RPMI7951 (cell line): ENCODE measurements around the gene ADI1. TPM values are rescaled to one million over a fixed set of nuclear protein-coding genes. Genes with fewer than 3 reads are reported as not detected.
"Not testable (repeated sequence)": the region's sequence is repeated elsewhere in the genome, so short reads cannot be mapped to it uniquely, and the experiment has no call there.

ENCODE experiments used
- DNase-seq: peaks from one replicate; pipeline ENCODE4 v3.0.0-alpha.2; 2012; ENCODE audit warnings: low read depth
- total RNA-seq: library from RNA; depleted of rRNA; stranded (reverse); fragments of >200 nt; shearing (Covaris generic); gene quantifications from 2 replicates; pipeline ENCODE4 v1.2.3, GENCODE V29; 2014

The ADI1 gene
- total RNA-seq, 1 experiment from 2014 or later: 102 TPM

GRCh38 chr2:3463186-3463835, 56.0 kb downstream of the ADI1 start:
- no peak for DNase-seq

GRCh38 chr2:3462493-3463104, 56.7 kb downstream of the ADI1 start:
- DNase-seq: no peak

DNA sequence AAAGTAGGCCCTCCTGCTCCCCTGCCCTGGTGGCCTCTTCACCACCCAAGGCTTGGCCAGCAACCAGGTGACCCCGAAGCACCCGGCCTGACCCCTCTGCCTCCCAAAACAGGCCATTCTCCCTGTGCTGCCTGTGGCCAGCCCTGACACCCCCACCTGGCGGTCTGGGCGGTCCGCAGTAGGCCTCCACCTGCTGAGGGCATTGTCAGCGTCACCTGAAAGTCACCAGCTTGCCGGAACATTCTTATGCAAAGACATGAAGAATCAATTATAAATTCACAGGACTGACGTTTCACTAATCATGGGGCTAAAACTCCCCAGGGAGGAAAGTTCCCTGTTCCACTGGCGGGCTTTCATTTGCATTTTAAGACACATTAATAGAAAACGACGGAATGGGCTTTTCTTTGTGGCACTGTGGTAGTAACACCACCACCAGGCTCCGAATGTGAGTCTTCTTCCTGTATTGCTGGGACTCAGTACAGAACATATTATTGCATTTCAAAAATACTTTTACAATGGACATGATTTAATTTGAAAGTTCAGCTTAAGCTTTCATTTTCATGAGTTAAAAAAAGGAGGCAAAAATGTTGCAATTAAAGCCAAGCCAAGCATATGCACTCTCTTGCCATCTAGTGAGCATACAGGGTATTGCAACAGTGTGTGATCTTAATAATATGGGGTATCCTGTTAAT, 57.4 kb downstream of the ADI1 start:
- DNase-seq: peak; percentile 51

DNA sequence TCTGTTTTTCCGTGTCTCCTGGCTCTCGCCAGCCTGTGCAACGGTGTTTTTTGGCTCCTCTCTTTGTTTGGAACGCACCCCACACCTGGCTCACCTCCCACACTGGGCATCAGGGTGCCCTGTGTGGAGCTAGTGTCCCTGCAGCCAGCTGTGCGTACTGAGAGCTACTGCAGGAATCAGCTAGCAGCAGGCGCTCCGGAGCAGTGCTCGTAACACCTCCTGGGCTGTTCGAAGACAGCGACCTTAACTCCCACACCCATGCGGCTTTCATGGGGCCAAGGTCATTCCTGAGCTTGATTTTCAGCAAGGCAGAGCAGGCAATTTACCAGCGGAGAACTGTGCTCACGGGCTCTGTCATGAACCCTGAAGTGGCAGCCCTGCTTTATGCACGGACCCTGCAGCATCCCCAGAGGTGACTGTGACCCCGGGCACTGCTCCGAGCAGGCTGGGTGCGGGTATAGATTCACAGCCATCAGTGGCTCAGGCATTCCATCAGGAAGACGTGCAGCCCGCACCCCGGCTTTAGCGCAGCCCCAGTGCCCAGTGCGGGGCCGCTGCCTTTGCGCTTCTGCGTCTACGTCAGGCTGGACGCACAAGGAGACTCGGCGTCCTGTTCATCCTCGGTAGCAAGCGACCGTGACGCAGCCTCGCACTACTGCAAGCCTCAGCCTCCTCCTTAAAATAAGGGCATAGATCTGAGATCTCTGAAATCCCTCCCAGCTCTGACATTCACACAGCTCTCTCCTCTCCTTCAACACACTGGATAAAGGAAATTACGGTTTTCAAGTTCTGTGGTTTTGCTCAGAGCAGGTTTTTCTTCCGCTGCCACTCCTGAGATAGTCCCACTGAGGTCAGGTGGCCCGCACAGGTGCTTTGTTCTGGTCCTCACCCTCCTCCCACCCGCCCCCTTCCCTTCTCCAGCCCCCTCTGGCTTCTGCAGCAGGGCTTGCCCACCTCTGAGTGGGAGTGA, 58.2 kb downstream of the ADI1 start:
- DNase-seq: no peak

DNA sequence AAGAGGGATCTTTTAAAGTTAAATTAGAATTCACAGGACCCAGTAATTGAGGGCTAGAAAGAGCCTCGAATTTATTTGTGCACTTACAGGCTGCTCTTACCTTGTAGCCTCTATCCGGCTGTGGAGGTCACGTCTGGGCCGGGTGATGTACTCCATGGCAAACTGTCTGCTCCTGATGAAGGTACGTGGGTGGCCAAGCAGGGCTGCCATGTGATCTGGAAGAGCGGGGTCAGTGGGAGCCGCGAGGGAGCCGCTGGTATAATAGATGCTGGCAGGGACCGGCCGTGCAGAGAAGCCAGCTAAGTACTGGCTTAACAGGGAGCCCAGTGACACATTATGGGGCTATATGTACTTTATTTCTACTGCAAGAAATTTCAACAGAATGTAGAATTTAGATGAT, 59.2 kb downstream of the ADI1 start:
- no peak for DNase-seq

DNA sequence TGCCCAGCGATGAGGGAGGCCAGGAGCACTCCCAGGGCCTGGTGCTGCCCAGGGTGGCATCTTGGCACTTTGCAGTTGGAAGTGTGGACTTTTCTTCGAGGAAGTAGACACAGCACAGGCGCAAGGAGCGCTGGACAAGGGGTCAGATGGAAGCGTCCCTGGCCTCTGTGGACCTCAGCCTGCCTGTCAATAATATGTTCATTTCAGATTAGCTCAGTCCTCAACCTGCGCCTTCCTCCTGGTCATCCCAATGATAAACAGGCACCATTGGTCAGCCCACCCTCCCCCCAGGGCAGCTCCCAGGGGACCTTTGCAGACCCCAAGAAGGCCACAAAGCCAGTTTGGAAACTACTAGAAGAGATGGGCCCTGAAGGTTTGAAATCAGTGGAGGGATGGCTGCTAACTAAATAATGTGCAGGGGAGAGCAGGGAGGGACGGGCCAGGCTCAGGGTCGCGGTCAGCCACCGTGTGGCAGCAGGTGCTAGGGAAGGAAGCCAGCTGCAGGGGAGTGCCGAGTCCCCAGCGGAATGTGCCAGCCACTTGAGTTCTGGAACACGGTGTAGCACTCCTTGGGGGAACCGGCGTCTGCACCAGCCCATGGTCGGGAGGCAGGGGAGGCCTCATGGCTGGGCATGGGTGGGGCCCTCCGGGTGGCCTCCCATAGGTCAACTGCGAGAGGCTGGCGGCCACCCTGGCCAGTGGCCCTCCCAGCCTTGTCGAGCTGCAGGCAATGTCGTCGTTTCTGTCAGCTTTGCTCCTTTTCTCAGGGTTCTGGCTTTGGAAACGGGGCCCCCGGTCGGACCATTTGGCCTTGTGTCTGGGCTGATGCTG, 59.9 kb downstream of the ADI1 start:
- no peak for DNase-seq

DNA sequence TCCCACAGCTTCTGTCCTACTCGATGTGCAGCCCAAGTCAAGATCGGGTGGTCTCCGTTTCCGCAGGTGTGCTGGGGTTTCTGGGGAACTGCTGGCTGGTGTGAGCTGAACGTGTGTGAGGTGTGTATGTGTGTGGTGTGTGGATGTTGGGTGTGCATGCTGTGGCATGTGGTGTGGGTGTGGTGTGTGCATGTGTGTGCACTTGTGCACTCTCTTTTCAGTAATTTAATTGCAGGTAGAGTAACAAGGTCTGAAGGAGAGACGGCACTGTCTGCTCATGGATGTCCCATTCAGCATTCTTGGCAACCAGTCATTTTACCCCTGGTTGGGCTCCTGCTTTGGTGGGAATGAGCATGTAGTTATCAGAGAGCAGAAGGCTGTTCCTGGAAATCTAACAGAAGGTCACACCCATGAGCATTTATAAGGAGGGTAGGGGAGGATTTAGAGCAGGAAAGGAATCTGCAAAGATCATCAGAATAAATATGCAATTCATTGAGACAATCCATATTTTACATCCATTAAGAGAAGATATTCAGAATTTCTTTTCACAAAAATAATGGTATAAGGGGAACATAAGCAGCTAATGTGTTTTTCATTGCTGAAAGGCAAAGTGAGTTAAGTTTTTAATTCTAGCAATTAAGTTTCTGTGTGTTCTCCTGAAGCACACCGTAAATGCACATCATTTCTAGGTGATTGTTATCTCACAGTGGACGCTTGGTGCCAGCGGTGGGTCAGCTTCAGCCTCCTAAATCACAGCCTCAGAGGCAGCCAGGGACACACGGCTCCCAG, 60.7 kb downstream of the ADI1 start:
- DNase-seq: no peak

DNA sequence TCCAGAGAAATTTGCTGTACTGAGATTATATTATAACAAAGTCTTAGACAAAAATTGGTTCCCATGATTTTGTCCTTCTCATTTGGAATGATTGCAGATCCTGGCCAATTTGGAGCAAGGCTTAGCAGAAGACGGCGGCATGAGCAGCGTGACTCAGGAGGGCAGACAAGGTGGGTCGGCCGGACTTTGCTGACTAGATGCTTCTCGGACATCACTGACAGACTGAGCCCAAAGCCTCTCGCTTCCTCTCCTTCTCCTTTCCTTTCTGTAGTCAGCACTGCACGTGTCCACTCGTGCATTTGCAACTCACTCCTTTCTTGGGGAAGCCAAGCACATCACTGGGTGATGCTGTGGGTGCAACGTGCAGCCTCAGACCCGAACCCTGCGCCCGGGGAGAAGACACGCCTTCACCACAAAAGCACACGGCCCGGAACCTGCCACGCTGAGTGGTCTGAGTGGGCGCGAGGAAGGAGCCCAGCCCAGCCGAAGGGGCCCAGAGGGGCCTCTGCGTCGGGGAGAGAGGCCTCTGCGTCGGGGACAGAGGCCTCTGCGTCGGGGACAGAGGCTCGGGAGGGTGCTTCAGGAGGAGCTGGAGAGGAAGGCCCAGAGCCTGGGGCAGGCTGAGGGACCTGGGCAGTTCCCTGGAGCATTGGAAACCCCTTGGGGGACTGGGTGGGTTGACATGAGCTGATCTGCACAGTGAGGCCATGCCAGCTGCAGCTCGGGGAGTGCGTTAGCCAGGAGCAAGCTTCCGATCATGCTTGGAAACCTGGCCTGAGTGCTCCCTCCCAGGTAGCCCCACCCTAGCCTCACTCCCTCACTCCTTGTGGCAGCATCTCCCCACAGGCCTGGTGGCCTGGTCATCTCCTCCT, 61.6 kb downstream of the ADI1 start:
- DNase-seq: no peak

DNA sequence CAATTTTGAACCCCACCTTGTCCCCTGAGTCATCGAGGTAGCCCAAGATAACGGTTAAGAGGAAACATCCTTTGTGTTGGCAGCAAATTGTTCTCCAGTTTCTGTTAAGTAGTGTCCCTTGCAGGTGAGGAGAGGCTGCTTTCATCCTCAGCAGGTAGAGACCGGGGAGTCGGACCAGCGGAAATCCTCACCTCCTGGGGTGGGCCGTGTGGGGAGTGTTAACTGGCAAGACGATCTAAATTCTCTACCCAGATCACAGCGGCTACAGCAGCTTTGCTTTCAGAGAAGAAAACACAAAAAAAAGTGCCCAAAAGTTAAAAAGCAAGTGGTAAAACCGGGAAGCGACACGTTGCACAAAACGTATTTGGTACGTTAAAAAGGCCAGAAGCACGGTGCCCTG, 63.2 kb downstream of the ADI1 start:
- DNase-seq: no peak

DNA sequence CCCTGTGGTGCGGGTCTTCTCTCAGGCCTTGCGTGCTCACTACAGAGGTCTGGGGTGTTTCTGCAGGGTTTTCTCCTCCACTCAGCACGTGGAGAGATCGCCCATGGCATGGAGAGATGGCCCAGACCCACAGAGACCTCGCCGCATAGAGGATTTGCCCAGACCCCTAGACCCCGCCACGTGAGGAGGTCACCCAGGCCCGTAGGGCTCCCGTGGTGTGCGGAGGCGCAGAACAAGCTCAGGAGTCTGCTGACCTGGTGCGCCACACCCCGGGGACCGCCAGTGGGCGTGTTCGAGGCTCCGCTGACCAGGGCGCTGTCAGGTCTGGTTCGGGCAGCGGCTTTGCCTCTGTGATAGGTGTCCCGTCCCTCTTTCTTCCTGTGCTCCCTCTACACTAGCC, 64.5 kb downstream of the ADI1 start:
- no peak for DNase-seq

- DNase-seq: not testable (repeated sequence)
These were observed 65.3 kb downstream of the ADI1 start for GRCh38 chr2:3454005-3454404.

- DNase-seq: no peak
These were observed 65.9 kb downstream of the ADI1 start for GRCh38 chr2:3453190-3453999.

GRCh38 chr2:3451926-3452671, 67.2 kb downstream of the ADI1 start:
- no peak for DNase-seq

DNA sequence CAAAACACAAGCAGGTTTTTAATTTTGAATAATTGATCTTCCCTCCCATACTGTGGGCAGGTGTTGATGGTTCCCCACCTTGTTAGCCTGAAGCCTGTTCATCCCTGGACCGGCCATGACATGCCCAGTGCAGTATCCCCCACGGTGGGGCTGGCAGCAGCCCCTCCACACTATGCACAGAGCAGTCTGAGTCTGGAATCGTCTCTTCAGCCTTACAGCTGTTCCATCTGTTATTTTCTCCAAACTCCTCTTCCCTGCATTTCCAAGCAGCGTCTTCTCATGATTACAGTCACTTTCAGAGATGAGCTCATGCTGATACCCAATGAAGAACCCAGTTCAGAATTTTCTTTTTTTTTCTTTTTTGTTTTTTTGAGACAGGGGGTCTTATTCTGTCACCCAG, 68.2 kb downstream of the ADI1 start:
- no peak for DNase-seq

GRCh38 chr2:3450385-3451010, 68.8 kb downstream of the ADI1 start:
- DNase-seq: no peak

GRCh38 chr2:3449936-3450335, 69.4 kb downstream of the ADI1 start:
- DNase-seq: no peak

DNA sequence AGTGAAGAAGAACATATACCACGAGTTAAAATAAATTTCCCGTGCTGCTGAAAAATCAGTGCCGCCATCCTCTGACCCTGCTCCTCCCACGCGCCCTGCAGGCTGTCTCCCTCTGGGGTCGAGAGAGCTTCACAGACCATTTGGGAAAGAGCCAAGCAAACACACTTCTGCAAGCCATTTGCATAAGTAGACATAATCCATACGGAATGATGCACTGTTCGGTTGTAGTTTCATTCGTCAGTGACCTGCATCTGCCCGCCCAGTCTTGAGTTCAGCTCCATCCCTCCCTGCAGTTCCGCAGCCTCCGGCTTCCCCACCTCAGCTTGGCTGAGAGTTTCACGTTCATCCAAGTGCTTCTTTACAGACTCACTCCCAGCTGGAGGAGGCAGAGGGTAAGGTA, 70.2 kb downstream of the ADI1 start:
- DNase-seq: no peak
